ENCODE data around the gene RHOH.
"Not testable (repeated sequence)": the region's sequence is repeated elsewhere in the genome, so short reads cannot be mapped to it uniquely, and the experiment has no call there.

The RHOH gene, protein sequence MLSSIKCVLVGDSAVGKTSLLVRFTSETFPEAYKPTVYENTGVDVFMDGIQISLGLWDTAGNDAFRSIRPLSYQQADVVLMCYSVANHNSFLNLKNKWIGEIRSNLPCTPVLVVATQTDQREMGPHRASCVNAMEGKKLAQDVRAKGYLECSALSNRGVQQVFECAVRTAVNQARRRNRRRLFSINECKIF

GRCh38 chr4:40196724-40197281 is at the start of gene RHOH:
RHOH (plus strand) TSS chr4:40197031; CDS start chr4:40243387, 46,356 bp downstream.
- DNase-seq, result no peak

DNA sequence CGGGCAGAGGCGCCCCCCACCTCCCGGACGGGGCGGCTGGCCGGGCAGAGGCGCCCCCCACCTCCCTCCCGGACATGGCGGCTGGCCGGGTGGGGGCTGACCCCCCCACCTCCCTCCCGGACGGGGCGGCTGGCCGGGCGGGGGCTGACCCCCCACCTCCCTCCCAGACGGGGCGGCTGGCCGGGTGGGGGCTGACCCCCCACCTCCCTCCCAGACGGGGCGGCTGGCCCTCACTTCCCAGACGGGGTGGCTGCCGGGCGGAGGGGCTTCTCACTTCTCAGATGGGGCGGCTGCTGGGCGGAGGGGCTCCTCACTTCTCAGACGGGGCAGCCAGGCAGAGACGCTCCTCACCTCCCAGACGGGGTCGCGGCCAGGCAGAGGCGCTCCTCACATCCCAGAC is 49.3 kb upstream of the RHOH start:
- DNase-seq, result not testable (repeated sequence)

- peak; percentile 33 to 83 for DNase-seq
These were observed 46.9 kb upstream of the RHOH start for GRCh38 chr4:40149960-40150385.

GRCh38 chr4:40150932-40151331 is 45.9 kb upstream of the RHOH start:
- DNase-seq, result no peak

DNA sequence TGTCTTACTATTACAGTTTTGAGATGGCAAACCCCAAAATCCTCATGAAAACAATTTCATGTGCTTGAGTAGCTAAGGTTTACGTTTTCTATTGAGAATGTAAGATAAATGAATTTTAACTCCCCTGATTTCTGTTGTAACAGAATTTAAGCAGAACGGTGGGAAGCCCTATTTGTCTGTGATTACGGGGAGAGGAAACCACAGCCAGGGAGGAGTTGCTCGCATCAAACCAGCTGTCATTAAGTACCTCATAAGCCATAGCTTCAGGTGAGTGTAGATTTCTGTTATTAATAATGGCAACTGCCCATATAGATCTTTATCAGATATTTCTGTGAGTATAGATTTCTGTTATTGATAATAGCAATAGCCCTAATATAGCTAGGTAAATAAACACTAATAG is 44.2 kb upstream of the RHOH start:
- DNase-seq, result no peak

- DNase-seq, result no peak
These were observed 39.4 kb upstream of the RHOH start for GRCh38 chr4:40157436-40157835.

- DNase-seq, result no peak
These were observed 36.6 kb upstream of the RHOH start for GRCh38 chr4:40160258-40160657.

GRCh38 chr4:40164459-40164858 is 32.4 kb upstream of the RHOH start:
- DNase-seq, result no peak

- no peak for DNase-seq
These were observed 30.9 kb upstream of the RHOH start for GRCh38 chr4:40165916-40166315.

DNA sequence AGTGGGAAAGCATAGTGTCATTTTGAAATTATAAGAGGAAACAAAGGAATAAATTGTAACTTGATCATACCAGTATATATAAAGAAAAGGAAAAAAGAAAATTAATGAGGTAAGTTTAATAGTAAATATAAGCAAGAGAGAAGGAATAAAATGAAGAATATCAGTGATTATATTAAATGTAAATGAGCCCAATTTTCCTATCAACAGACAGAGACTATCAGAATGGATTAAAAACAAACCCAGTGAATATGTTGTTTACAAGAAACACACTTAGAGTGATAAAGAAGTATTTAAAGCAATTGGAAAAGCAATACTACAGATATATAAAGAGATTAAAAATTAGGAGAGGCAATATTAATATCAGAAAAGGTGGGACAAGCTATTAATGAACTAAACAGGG is 28.8 kb upstream of the RHOH start:
- DNase-seq, result no peak

- DNase-seq, result no peak
These were observed 26.2 kb upstream of the RHOH start for GRCh38 chr4:40170588-40170987.

- no peak for DNase-seq
These were observed 23.4 kb upstream of the RHOH start for GRCh38 chr4:40173470-40173875.

- no peak for DNase-seq
These were observed 20.2 kb upstream of the RHOH start for GRCh38 chr4:40176602-40177001.

- DNase-seq, result no peak
These were observed 19.2 kb upstream of the RHOH start for GRCh38 chr4:40177591-40177990.

GRCh38 chr4:40178672-40179071 is 18.2 kb upstream of the RHOH start:
- DNase-seq, result no peak

- no peak for DNase-seq
These were observed 17.5 kb upstream of the RHOH start for GRCh38 chr4:40179360-40179759.

- DNase-seq, result no peak
These were observed 16.5 kb upstream of the RHOH start for GRCh38 chr4:40180356-40180755.

- DNase-seq, result no peak
These were observed 14.8 kb upstream of the RHOH start for GRCh38 chr4:40182001-40182400.

DNA sequence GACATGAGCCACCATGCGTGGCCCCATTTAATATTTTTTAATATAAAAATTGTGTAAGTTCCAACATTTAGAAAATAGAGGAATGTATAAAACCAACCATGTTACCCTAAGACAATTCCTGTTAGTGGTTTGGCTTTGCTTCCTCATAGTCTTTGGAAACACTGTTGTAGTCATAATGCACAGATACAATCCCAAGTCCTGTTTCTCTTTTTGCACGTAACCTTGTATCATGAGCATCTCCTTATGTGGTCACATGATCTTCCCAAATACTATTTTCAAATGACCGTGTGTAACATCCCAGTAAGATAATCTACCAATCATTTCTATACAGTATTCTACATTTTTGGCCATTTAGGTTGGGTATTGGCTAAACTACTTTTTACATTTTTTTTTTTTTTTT is 13.9 kb upstream of the RHOH start:
- DNase-seq, result no peak

DNA sequence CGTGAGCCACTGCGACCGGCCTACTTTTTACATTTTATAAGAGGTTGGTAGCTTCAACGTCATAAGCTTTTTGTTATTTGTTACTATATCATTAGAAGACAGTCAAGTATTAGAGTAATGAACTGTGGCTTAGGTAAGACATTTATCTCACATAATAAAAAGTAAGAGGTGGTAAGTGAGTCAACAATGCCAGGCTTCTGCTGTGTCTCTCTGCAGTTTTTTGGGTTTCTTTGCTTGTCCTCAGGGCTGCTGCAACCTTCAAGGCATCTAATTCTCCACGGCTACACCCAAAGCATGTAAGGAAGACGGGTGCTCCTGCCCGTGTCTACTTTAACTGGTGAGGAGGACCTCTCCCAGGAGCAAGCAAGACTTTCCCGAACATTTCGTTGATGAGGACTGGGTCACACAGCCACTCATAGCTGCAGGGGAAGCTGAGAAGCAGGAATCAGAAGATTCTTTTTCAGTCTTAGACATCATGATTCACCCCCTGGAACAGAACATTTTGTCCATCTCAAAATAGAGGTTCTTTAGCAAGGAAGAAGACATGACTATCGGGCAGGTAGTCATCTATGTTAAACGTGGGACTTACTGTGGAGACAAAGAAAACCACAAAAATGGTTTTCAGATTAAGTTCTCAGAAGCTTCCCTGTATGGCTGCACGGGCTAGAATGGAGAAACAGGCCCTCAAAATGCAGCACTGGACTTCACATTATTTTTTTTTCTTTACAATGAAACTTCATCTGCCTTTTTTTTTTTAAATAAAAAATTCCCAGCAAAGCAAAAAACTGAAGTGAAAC is 13.0 kb upstream of the RHOH start:
- DNase-seq, result no peak

- no peak for DNase-seq
These were observed 10.8 kb upstream of the RHOH start for GRCh38 chr4:40185830-40186664.

DNA sequence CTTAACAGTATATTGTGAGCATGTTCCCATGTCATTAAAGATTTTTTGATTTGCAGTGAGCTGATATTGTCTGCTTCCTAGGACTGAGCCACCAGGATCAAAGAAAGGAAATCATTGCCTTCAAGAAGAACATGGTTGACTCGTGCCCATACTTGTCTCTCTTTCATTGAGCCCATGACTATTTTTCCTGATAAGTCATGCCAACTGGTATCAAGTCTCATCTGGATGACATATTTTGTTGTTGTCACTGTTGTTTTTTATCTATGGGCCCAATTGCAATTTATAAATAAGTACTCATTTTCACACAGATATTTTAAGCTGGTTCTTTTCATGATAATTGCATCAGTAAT is 10.2 kb upstream of the RHOH start:
- no peak for DNase-seq

DNA sequence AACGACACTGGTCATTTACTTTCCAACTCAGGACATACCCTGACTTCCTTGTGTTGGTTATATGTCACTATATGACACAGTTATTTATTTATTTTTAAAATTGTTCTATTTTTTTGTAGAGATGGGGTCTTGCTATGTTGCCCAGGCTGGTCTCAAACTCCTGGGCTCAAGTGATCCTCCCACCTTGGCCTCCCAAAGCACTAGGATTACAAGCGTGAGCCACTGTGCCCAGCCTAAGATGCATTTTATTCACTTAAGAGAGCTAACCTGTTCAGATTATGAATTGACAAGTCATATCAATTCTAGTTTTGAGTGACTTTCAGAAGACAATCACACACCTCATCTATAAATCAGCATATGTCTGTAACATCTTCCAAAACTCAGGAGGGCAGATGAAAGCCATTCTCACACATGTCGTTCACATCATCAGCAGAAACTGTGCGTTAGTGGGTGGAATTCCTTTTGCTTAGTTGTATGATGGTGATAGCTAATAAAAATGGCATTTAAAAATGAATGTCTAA is 9.4 kb upstream of the RHOH start:
- no peak for DNase-seq
